Effector CD4-positive, alpha-beta T cell (primary cell): ENCODE measurements around the gene BACH2.
"Not testable (repeated sequence)": the region's sequence is repeated elsewhere in the genome, so short reads cannot be mapped to it uniquely, and the experiment has no call there.

ENCODE experiments used
- DNase-seq: peaks from one replicate; pipeline ENCODE4 v3.0.0-alpha.2; 2020

The BACH2 gene

DNA sequence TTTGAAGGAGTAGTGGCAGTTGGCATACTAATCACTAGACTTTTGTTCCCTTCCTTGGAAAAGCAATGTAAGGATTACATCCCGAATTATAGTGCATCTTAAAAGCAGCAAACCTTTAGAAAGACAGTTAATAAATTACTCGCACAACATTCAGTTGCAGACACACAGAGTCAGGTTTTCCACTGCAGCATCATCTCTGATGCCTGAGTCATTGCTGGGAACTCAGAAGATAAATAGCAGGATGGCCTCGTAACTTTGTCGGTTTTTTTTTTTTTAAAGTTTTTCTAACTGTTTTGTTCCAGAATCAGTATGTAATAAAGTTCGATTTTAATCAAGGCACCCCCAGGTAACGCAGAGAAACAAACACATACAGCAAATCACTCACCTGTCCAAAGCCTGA lies 368.0 kb downstream of the BACH2 start:
- DNase-seq = no peak

DNA sequence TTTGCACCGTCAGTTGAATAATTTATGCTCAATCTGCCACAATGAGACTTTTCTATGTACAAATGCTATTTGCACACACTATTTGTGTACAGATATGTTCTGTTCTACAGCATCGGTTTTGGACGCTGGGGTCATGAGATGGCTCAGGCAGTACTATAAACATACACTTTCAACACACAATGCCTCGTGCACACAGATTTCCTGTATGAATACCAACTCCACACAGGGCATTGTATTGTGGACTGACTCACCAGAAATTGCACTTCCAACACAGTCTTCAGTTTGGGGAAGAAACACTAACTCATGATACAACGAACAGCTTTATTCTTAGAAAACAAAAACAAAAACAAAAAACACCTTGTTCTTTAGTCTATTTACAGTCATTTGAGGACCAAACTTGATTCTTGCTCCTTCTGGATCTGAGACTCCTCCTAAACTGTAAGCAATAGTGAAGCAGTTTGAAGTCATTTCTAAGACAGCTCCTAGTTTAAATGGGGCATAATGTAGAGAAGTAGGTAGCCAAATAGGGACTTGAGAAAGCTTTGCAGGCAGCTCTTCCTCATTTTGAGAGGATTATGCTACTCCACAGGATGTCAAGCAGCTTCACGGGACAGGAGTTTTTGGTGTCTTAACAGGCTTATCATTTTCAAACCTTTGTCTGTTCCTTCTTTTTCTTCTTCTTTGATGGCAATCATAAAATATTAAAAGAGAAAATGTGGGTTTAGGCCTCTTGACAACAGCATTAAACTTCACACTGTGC lies 368.7 kb downstream of the BACH2 start:
- no peak for DNase-seq

DNA sequence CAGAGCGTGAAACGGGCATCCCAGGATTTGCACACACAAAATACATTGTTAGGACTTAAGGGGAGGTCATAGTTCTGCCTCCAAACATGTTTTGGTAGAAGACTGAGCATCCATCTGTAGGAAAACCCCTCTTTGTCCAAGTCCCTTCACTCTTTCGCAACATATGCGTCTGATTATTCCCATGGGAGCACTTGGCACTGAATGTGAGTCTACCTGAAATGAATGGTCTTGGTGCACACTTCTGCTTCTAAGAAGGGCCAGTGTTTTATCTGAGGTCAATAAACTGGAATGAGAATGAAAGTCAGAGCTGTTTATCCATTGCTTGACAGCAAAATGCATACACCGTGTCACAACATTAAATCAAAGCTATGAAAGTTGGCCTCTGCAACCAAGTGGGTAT lies 369.4 kb downstream of the BACH2 start:
- DNase-seq = no peak

DNA sequence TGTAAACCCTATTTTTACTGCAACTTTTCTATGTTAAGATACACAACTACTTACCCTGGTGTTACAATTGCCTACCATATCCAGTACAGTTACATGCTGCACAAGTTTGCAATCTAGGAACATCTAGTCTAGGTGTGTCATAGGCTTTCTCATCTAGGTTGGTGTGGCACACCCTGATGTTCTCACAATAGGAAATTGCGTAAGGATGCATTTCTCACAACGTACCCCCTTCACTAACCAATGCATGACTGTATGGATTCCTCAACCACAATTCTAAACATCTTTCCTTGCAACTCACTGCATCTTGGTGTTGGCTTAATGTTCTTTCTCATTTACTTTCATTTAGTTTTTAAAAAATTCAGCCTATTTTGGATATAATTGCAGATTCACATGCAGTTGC lies 370.8 kb downstream of the BACH2 start:
- no peak for DNase-seq

DNA sequence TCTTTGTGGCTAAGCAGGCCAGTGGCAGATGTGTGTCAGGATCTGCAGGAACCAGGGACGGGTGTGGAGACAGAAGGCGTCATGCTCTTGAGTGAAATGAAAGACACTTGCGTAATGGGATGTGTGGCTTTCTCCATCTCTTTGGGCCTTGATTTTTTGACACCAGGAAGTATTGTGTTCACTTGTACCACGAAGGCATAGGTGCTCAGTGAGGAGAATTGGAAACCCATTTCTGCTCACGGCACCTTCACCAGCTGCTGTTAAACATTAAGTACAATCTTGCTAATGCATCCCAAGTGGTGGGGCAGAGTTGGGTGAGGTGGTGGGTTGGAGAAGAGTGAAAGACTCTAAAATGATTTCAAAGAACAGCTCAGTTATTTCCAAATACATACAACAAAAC lies 372.4 kb downstream of the BACH2 start:
- no peak for DNase-seq

DNA sequence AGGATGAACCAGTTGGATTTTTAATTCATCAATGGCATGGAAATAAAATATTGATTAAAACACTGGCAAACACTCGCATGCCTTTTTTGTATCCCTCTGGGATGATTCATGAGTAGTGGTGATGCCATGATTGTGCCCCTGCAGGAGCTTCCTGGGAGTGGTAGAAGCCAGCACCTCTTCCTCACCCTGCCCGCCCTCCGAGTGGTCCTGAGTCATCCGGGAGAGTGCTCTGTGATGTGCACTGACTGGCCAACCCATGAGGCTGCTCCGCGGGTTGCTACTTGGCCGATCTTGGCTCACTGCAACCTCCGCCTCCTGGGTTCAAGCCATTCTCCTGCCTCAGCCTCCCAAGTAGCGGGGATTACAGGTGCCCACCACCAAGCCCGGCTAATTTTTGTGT lies 375.0 kb downstream of the BACH2 start:
- no peak for DNase-seq

DNA sequence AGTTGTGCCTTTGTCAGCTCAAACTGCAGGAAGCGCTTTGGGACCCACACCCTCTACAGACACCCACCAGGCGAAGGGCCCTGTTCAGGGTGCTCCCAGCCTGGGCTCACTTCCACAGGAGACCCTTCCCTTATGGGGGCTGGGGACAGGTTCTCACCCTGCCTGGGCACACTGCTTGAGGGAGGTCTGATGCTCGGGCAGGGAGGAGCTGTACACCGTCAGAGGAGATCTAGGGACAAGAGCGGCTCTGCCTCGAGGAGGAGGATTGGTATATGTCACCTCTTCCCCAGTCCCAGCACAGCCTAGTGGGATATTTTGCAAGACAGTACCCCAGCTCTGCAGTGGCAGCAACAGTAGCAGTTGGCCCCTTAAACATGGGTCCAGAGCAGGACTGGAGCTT lies 375.4 kb downstream of the BACH2 start:
- DNase-seq = no peak

DNA sequence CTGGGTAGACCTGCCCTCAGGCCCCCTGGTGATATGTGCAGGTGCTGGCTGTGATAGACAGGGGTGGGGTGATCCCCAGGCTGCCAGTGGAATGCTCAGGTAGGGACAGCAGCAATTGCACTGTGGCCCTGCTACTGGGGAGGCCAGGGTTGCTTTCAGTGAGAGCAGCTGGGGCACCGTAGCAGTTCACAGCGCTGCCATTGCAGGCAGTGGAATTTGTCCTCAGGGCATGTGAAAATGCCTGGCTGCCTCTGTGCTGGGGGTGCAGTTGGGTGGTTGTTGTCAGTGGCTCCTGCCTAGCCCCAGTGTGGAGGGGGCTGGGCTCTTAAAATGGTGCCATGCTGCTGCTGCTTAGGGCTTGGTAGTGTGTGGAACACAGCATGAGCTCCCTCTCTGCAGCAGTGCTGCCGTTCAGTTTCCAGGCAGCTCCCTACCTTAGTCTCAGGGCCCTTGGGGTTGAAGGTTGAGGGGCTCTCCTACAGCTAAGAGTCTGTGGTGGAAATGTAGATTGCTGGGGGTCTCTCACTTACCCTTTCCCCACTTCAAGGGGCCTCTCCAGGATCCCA lies 378.8 kb downstream of the BACH2 start:
- DNase-seq = no peak

DNA sequence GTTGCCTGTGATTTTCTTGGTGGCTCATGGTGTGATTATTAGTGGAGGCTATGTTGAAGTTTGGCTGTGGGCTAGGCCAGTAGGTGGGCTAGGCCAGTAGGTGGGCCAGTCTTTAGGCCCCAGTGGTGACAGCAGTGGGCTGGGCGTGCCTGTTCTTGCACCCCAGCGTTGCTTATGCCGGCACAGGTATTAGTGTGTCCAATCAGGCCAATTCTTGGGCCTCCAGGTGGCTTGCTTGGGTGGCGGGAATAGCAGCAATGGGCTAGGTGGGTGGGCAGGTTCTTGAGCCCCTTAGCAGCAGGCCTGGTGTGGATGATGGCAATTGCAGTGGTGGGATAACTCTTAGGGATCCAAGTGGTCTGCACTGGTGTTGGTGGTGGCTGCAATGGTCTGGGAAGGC lies 379.4 kb downstream of the BACH2 start:
- no peak for DNase-seq

DNA sequence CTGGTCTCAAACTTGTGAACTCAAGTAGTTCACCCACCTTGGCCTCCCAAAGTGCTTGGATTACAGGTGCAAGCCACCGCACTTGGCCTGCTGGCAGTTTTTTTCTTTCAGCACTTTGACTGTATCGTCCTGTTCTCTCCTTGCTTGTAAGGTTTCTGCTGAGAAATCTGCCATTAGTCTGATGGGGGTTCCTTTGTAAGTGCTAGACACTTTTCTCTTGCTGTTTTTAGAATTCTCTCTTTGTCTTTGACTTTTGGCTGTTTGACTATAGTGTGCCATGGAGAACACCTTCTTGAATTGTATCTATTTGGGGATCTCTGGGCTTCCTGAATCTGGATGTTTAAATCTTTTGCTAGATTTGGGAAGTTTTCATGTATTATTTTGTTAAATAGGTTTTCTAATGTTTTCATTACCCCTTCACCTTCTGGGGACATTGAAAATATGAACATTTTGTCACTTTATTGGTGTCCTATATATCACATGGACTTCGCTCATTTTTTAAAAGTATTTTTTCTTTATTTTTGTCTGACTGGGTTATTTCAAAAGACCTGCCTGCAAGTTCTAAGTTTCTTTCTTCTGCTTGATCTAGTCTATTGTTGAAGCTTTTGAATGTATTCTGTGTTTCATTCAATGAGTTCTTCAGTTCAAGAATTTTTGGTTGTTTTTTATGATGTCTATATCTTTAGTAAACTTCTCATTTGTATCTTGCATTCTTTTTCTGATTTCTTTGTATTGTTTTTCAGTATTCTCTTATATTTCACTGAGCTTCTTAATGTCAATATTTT lies 380.3 kb downstream of the BACH2 start:
- DNase-seq = no peak

DNA sequence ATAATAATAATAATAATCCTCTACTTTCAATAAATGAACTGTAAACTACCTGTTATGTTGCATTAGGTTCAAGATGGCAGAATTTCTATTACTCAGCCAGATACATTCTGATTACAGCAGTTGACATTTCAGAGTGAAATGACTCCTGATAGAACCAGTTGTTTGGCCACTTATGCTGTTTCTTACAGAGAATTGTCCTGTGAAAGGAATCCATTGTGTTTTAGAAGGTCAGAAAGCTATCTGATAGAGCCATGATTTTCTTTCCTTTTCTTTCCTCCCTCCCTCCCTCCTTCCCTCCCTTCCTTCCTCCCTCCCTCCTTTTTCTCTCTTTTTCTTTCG lies 385.8 kb downstream of the BACH2 start:
- DNase-seq = no peak

DNA sequence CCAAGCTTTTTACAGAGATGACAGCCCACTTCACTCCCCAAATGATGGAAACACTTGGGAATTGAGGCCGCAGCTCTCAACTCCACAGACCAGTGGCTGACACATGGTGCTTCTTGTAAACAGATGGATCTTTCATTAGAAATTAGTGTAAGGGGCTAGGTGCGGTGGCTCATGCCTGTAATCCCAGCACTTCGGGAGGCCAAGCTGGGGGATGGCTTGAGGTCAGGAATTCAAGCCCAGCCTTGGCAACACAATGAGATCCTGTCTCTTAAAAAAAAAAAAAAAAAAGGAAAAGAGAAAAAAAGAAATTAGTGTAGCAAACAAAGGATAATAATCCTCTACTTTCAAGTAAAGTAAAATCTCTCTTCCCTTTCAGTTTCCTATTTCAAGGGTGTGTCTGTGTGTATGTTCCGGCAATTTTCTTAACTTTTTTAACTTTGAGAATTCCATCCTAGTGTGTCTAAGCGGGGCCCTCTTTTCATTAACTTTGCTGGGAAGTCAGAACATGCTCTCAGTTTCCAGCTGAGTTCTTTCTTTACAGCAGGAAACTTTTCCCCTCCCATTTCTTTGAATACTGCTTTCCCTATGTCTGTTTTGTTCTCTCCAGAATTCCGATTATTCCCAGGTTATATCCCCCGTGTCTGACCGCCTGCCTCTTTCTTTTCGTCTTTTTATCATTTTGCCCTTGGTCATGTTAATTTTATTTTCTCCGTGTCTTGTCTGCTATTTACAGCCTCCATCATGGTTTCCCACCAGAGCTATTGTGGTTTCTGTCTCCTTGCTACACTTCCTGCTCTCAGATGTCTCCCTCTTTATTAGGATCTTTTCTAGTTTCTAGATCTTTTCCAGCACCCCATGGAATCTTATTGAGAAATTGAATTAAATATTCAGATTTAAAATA lies 386.4 kb downstream of the BACH2 start:
- not testable (repeated sequence) for DNase-seq

DNA sequence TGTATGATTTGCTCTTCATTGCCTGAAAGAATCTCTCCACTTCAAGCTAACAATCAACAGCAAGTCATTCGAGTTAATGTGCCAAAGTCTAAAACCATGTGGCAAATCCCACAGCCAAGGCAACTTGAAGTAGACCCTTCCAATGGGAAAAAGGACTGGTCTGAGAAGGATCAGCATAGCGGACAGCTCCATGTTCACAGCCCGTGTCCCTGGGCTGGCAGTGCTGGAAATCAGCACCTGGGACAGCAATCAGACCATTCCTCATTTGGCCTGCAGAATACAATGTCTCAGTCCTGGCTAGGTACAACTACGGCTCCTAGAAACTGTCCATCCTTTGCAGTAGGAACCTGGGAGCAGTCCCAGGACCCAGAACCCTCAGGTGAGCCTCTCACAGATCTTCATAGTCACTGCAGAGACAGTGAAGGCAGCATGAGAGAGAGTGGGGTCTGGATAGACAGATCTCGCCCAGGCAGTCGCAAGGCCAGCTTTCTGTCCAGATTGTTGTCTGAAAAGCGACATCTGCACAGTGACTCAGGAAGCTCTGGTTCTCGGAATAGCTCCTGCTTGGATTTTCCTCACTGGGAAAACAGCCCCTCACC lies 401.3 kb downstream of the BACH2 start:
- no peak for DNase-seq

DNA sequence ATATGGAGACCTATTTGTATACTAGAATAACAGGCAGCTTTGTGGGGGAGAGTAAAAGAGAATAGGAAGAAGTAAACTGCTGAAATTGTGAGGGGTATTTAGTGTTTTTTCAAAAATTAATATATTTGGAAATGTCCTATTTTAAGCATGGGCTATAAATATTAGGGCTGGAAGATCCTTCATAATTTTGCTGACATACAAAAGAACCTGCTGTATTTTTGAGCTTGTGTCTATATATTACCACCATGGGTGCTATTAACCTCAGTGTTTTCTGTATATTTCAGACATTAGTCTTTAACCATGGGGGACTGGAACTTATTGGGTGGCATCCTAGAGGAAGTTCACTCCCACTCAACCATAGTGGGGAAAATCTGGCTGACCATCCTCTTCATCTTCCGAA lies 402.5 kb downstream of the BACH2 start, which contains the start of gene GJA10:
Gene GJA10, plus strand, starts transcription at position 301 of the 400 bp plus-strand sequence. Its CDS starts 0 bp downstream, at position 301.
- no peak for DNase-seq

DNA sequence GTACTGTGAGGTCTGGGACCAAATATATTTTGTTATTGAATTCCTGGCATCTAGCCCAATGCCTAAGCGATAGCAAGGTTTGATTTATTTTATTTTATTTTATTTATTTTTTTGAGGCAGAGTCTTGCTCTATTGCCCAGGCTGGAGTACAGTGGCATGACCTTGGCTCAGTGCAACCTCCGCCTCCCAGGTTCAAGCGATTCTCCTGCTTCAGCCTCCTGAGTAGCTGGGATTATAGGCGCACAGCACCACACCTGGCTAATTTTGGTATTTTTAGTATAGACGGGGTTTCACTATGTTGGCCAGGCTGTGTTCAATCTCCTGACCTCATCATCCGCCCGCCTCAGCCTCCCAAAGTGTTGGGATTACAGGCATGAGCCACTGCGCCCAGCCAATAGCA lies 404.1 kb downstream of the BACH2 start:
- DNase-seq = not testable (repeated sequence)

DNA sequence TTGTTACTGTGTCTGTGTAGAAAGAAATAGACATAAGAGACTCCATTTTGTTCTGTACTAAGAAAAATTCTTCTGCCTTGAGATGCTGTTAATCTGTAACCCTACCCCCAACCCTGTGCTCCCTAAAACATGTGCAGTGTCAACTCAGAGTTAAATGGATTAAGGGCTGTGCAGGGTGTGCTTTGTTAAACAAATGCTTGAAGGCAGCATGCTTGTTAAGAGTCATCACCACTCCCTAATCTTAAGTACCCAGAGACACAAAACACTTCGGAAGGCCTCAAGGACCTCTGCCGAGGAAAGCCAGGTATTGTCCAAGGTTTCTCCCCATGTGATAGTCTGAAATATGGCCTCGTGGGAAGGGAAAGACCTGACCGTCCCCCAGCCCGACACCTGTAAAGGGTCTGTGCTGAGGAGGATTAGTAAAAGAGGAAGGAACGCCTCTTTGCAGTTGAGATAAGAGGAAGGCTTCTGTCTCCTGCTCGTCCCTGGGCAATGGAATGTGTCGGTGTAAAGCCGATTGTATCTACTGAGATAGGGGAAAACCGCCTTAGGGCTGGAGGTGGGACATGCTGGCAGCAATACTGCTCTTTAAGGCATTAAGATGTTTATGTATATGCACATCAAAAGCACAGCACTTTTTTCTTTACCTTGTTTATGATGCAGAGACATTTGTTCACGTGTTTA lies 405.7 kb downstream of the BACH2 start:
- not testable (repeated sequence) for DNase-seq

DNA sequence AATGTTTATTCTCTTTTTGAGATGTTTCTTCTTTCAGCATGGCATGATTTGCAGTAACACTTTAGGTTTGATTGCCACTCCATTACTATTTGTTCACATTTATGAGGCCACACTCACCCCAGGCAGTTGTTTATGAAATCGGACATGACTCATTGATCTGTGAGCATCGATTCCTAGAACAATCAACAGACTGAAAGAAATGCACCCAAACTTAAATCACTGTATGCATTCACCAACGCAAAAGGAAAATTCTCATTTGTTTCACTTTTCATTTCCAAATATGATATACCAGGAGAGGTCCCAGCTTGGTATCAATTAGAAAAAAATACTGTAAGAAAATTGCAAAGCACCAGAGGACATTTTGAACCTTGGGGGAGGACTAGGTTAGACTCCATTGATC lies 407.8 kb downstream of the BACH2 start:
- no peak for DNase-seq

DNA sequence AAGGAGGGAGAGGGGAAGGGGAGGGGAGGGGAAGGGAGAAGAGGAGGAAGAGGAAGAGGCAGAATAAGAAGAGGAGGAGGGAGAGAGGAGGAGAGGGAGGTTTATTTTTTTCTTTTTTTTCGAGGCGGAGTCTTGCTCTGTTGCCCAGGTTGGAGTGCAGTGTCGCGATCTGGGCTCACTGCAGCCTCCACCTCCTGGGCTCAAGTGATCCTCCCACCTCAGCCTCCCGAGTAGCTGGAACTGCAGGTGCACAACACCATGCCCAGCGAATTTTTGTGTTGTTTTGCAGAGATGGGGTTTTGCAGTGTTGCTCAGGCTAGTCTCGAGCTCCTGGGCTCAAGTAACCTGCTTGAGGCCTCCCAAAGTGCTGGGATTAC lies 408.5 kb downstream of the BACH2 start:
- no peak for DNase-seq

DNA sequence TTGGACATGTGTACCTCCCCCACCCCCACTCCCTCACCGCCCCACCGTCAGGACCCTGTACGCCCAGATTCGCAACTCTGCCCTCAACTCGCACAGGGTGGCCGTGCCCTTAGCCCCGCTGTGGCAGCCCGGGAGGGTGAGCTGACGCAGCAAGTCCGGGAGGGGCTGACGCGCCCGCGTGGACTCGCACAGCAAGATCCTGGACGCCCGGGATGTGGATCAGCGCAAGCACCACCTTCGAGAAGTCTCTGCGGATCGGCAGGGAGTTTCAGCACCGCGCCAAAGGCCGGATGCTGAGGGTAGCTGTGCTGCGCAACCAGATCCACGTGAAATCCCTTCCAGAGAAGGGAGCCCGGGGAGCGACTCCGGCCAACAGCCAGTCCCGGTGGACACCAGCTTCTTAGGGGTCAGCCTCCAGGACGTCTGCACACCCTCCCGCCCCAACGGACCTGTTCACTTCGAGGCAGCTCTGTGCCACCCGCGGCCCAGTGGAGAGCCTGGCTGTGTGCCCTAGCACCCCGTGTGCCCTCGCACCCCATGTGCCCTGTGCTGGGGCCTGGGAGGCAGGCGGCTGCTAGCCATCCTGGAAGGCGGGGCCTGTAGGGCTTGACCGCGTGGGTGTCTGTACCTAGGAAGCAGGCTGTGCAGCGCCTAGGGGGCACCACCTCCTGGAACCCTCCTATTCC lies 409.0 kb downstream of the BACH2 start:
- no peak for DNase-seq

DNA sequence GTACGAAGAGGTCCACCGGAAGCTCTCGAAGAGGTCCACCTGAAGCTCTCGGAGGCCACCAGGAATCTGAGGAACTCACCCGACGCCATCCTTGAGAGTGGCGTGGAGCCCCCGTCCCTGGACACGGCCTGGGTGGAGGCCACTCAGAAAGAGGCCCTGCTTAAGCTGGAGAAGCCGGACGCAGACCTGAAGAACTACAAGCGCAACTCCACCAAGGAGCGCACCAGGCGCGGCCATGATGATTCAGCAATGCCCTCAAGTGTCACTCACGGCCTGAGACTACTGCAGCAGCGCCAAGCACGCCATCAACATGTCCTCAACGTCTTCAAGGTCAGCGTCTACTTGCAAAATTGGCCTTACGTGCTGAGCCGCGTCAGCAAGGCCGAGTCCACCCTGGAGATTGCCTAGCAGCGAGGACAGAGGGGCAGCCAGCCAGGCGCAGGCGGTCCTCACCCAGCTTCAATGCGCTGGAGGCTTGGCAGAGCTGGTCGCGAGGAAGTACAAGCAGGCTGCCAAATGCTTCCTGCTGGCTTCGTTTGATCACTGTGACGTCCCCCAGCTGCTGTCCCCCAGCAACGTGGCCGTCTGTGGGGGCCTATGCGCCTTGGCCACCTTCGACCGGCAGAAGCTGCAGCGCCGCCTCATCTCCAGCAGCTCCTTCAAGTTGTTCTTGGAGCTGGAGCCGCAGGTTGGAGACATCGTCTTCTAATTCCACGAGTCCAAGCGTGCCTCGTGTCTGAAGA lies 410.1 kb downstream of the BACH2 start:
- DNase-seq = no peak
